GM19240 (cell line): ENCODE data around the gene MANEAL.

Experiments used
- DNase-seq: peaks from one replicate; pipeline ENCODE4 v3.0.0; 2011; ENCODE audit warnings: low spot score; ENCODE audit not compliant: insufficient read length

The MANEAL gene

GRCh38 chr1:37778654-37779053 is 15.0 kb upstream of the MANEAL start:
- no peak for DNase-seq

DNA sequence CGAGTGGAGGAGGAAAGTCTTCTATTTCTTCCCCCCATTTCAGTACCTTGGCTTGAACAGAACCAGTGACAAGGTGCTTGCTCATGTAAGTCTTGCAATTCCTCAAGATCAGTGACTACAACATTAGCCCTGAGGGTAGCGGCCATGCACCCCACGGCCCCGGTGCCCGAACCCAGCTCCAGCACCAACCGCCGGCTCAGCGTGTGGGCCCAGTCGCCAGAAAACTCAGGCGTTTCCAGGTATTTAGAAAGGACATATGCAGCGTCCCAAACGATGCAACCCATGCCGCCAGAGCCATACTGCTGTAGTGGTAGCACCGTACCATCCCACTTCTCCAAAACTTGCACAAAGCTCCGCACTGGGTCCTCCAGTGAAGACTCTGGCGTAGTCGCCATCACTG is 11.2 kb upstream of the MANEAL start:
- DNase-seq = no peak

- no peak for DNase-seq
These were observed 532 bp upstream of the MANEAL start for GRCh38 chr1:37792943-37793686.

DNA sequence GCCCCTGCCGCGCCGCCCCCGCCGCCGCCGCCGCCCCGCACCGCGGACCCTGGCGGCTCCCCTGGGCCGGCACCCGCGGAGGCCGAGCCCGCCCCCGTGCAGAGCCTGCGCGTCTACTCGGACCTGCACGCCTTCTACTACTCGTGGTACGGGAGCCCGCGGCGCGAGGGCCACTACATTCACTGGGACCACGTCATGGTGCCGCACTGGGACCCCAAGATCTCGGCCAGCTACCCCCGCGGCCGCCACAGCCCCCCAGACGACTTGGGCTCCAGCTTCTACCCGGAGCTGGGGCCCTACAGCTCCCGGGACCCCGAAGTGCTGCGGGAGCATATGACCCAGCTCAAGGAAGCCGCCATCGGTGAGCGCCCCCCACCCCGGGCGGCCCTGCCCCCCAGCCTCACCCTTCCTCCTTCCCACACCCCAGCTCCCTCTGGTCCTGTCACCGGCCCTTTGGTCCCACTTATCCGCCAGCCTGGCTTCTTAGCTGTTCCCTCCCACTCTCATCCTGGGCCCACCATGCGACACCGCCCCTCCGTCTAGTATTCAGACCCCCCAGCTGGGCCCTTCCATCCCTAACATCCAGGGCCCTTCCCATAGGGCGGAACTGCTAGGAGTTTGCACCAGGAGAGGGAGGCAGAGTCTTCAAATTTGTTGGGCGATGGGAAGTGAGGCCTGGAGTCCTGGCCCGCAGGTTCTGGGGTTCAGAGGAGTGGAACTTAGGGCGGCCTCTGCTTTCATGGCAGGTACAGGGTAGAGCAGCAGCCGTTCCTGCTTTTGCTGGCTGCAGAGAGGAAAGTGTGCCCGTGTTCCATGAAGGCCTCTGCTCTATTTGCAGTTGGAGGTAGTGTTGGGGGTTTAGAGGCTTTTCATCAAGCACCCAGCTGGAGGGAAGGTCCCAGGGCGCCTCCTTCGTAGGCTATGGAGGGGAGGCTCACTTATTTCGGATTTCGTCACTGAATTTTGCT is 1.0 kb downstream of the MANEAL start:
- DNase-seq = no peak

DNA sequence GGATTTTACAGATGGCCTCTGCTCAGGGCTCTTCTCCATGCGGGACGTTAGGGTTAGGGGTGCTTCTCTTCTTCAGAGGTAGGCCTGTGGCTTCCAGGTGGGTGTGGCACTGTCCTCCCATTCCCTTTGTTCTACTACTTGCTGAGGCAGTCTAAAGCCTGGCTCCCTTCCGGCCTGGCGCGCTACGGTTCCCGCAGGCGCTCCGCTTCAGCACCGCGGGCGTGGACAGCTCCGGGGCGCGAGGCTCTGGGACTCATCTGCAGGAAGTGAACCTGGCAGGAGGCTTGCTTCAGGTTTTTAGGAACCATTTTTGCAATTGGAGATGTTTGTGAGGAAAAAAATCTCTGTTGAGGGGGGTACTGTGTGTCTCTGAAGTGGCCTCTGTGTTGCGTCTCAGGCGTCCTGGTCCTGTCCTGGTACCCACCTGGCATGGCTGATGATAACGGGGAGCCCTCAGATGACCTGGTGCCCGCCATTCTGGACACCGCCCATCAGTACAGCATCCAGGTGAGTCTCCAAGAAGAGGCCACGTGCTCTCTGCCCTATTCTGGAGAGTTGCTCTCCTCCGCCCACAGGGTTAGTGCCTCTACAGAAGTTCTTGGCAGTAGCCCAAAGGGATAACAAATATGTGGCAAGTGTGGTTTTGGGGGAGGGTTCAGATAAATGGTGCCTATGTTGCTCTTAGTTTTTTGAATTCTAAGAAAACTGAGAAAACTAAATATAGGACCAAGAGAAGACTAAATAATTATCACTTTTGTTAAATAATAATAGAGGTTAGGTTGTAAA is 1.9 kb downstream of the MANEAL start:
- DNase-seq = no peak

GRCh38 chr1:37797750-37798345 is 4.2 kb downstream of the MANEAL start:
- DNase-seq = no peak

DNA sequence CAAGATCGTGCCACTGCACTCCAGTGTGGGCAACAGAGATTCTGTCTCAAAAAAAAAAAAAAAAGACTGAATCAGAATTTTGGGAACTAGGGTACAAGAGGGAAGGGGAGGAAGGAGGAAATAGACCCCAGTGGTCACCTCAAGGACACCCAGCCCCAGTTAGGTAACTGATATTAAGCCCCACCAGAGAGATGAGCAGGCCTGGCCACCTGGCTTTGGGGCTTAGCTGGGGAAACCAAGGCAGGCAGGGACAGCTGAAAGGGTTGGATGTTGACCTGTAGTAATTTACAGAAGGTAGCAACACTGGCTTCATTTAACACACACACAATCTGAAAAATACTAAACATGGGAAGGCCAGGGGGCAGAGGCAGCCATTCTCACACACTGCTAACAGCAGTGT is 8.8 kb downstream of the MANEAL start:
- DNase-seq = no peak

GRCh38 chr1:37807220-37807554 is 13.5 kb downstream of the MANEAL start:
- no peak for DNase-seq

DNA sequence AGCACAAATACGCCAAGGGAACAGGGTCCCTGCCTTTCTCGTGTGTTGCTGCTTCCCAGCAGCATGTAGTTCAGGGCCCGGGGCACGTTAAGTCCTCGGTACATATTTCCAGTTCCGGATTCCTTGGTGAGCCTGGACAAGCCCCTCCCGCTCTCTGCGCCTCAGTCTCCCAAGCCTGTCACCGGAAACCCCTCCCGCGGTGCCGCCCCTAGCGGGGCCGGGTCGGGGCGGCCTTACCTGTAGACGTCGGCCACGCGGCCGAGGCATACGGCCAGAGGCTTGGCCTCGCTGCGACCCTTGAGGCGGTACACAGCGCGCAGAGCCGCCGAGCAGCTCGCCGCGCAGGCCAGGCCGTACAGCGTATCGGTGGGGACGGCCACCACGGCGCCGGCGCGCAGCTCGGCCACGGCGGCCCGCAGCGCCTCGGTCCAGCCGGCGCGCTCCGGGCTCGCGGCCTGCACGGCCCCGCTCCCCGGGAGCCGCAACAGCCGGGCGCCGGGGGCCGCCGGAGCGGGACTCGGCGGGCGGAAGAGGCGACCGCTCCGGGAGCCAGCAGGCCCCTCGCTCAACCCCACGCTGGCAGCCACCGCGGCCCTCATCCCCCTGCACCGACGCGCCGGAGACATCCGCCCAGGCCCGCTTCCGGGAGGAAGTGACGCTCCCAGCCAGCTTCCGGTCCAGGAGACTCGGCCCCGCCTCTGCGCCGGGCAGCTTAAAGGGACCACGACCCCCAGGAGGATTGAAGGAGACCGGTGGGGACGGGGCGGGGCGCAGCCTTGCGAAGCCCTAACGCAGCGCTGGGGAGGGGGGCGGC is 14.1 kb downstream of the MANEAL start, which contains the start of the genes C1orf122 and YRDC:
C1orf122 (plus strand) TSS at position 236 of the 814 bp plus-strand sequence. CDS start 615 bp downstream, outside the sequence.
YRDC (minus strand) TSS at position 654 of the 814 bp plus-strand sequence; CDS start at position 626, 28 bp downstream.
- DNase-seq = peak; percentile 99

DNA sequence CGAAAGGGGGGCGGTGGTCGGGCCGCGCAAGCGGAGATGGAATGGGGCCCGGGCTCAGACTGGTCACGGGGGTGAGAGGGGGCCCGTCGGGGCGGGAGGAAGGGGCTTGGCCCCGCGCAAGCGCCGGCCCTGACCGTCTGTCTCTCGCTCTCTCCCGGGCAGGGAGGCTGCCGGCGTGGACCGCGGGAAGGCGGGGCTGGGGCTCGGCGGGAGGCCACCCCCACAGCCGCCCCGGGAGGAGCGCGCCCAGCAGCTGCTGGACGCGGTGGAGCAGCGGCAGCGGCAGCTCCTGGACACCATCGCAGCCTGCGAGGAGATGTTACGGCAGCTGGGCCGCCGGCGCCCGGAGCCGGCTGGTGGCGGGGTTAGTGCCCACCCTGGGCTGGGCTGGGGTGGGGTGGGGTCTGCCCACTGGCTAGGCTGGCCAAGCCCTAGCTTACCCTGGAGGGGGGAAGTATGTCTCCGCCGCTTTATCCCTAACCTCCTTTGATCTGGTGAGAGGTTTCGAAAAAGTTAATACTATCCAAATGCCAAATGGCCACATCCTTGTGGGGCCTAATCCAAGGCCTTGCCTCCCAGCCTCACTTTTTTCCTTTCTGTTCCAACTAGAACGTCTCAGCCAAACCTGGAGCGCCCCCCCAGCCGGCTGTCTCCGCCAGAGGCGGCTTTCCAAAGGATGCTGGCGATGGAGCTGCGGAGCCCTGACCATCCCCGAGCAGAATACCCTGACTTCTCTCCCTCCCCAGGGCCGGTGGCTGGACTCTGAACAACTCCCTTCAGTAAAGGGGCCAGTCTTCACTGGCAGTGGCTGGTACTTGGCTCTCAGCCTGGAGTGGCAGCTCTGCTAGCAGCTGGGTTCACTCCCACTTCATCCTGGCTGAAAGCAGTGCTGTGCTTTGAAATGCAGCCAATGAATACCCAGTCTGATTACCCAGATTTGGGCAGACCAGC is 15.0 kb downstream of the MANEAL start:
- no peak for DNase-seq

- no peak for DNase-seq
These were observed 16.3 kb downstream of the MANEAL start for GRCh38 chr1:37809942-37810341.

- DNase-seq = peak; percentile 52
These were observed 17.5 kb downstream of the MANEAL start for GRCh38 chr1:37811027-37811655.

- DNase-seq = no peak
These were observed 20.0 kb downstream of the MANEAL start for GRCh38 chr1:37813529-37814145.

DNA sequence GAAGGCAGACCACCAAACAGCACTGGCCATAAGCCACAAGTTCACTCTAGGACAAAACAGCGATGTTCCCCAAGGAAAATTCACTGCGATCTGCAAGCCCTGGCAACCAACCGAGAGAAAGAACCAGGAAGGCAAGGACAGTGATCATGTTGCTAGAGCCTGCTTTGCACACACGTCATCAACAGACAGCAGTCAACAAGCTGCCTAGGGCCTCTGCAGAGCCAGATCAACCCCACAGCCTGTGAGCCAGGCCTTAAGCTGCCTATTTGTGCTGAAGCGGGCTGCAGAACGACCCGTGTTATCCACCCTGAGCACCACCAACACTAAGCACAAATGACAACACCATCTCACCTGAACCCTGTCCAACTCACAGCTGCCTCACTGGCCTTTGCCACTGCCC is 20.6 kb downstream of the MANEAL start:
- DNase-seq = no peak

- no peak for DNase-seq
These were observed 23.8 kb downstream of the MANEAL start for GRCh38 chr1:37817481-37817880.

- DNase-seq = no peak
These were observed 27.8 kb downstream of the MANEAL start for GRCh38 chr1:37821481-37821880.

GRCh38 chr1:37822906-37823815 is 29.5 kb downstream of the MANEAL start:
- DNase-seq = no peak
